ENCODE results near the gene GPS1. TPM values are rescaled to one million over a fixed set of nuclear protein-coding genes. Genes with fewer than 3 reads are reported as not detected.

Gene GPS1
- total and polyA plus RNA-seq, 4 experiments from 2014 or later, result 85.1 to 148 (median 114) TPM

DNA sequence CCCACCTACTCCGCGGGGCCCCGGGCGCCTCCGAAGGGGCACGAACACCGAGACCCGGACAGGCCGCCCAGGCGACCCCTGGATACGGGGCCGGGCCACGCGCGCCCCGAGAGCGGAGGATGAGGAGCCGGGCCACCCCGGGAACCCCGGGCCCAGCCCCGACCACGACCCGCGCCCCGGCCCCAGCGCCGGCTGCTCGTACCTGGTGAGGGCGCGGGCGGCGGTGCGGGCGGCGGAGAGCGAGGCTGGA is 46.1 kb downstream of the GPS1 start:
- Mint-ChIP-seq H3K9me3 (no peaks in the 10 kb centered on the region), H3K36me3 (peaks cover 3% of the 10 kb centered on the region in 2 donors), H3K4me3 (peak overlapping the region in 7 of 8 donors; percentile 35 to 82 (median 67)), H3K27me3 (no peaks in the 10 kb centered on the region), H3K27ac (peak overlapping the region in 1 of 7 donors; percentile 22), H3K4me1 (peaks cover 0 to 20% (median 2%) of the 10 kb centered on the region in 4 donors)
- intact Hi-C loops (cut with micrococcal nuclease), result loop anchor here (1.0 to 5.0 kb wide), 7 partner anchors 28 to 416 kb away; partner anchors contain the start of genes ARL16, CENPX, DCXR and GPS1
- Histone ChIP-seq H3K36me3 (ENCODE audit: insufficient read depth, low read length) (peaks cover 6% of the 10 kb centered on the region), H3K27me3 (ENCODE audit: insufficient read depth, low read length) (no peaks in the 10 kb centered on the region), H3K27ac (ENCODE audit: low read depth, low read length) (peak overlapping the region; percentile 78), H3K4me1 (ENCODE audit: insufficient read depth, low read length) (peaks cover 20% of the 10 kb centered on the region), H3K4me3 (ENCODE audit: low read length in 2 of 2) (peak overlapping the region in 1 of 2 donors; percentile 50), H3K9me3 (ENCODE audit: control insufficient read depth in 1 of 2, low read length in 2 of 2) (no peaks in the 10 kb centered on the region)
- ChIA-PET CTCF (ENCODE audit: partially characterized antibody) (interaction anchor here (1.8 kb wide), 1 partner anchor 30 kb away, joined by 7 read pairs; no protein-coding TSS in a partner anchor), POLR2A (ENCODE audit: partially characterized antibody) (interaction anchor here (0.6 to 3.6 kb wide), 12 partner anchors 10 to 67 kb away, joined by 3 to 50 read pairs (median 8); partner anchors contain the start of genes DCXR, DUS1L, GPS1 and RAC3)
- no peak for DNase-seq

GRCh38 chr17:82098169-82098938 is 46.7 kb downstream of the GPS1 start, which contains the start of gene FASN:
Gene FASN, minus strand, starts transcription at chr17:82098236. Its CDS starts 1,791 bp downstream, at chr17:82096445.
- H3K4me3 ChIP-seq (ENCODE audit: low read length in 2 of 2), result peak within 1 kb of the TSS; percentile 23 to 66

DNA sequence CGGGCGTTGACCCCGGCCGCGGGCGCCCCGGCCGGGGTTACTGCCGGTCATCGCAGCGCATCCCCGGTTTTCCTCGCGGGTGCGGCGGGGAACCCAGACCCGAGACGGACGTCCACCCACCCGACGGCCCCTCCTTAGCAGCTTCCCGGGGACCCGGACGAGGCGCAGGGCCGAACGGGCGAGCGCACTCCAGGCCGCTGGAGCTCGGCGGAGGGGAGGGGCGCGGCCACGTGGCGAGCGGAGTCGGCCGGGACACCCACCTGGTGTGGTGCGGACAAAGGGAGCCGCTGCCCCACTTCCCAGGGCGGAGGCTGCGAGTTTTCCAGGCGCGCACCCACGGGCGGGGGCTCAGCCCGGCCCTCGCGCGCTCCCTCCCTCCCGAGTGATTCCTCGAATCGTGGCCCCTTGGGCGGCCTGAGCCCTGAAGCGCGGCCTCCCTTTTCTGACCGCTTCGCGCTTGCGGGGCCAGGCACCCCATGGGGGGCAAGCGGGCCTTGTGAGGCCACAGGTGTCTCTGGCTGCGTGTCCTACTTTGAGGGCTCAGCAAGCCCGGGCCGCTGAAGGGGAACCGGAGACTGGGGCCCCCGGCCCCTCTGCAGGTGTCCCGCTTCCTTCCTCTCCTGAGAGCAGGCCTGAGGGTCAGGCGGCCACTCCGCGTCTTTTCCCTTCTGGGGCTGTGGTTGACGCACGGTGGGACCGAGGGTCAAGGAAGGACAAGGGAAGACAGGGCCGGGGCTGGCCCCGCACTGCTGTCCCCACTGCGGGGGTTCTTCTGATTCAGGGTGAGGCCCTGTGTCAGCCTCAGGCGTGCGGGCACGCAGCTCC is 47.5 kb downstream of the GPS1 start:
- Mint-ChIP-seq H3K27ac (peak overlapping the region; percentile 57 to 97 (median 87)), H3K36me3 (no peaks in the 10 kb centered on the region), H3K27me3 (no peaks in the 10 kb centered on the region), H3K9me3 (no peaks in the 10 kb centered on the region), H3K4me3 (peak overlapping the region; percentile 73 to 85 (median 81)), H3K4me1 (peaks cover 0 to 25% (median 3%) of the 10 kb centered on the region in 4 donors)
- Histone ChIP-seq H3K9me3 (ENCODE audit: control insufficient read depth in 1 of 2, low read length in 2 of 2) (no peaks in the 10 kb centered on the region), H3K27ac (ENCODE audit: low read depth, low read length) (peak overlapping the region; percentile 78), H3K27me3 (ENCODE audit: insufficient read depth, low read length) (no peaks in the 10 kb centered on the region), H3K36me3 (ENCODE audit: insufficient read depth, low read length) (no peaks in the 10 kb centered on the region), H3K4me1 (ENCODE audit: insufficient read depth, low read length) (peaks cover 20% of the 10 kb centered on the region), H3K4me3 (ENCODE audit: low read length in 2 of 2) (peak overlapping the region in 1 of 2 donors; percentile 66)
- POLR2A ChIA-PET (ENCODE audit: partially characterized antibody), result interaction anchor here (0.7 to 3.6 kb wide), 17 partner anchors 9 to 182 kb away, joined by 3 to 50 read pairs (median 5); partner anchors contain the start of genes ASPSCR1, CENPX, DCXR and DUS1L
- no peak for DNase-seq
- CTCF ChIA-PET (ENCODE audit: partially characterized antibody), result interaction anchor here (1.8 kb wide), 1 partner anchor 29 kb away, joined by 7 read pairs; no protein-coding TSS in a partner anchor
- intact Hi-C loops (cut with micrococcal nuclease), result loop anchor here (1.0 to 5.0 kb wide), 7 partner anchors 27 to 417 kb away; partner anchors contain the start of genes ARL16, CENPX, DCXR and GPS1

More at GRCh38 chr17:82098169-82098938, 46.7 kb downstream of the GPS1 start, which contains the start of gene FASN:
- Mint-ChIP-seq H3K4me1 (peaks cover 0 to 20% (median 2%) of the 10 kb centered on the region in 4 donors), H3K27ac (peak within 1 kb of the TSS in 4 of 7 donors; percentile 22 to 86 (median 26)), H3K9me3 (no peaks in the 10 kb centered on the region), H3K4me3 (peak within 1 kb of the TSS; percentile 35 to 82 (median 68)), H3K36me3 (peaks cover under 1% of the 10 kb centered on the region in 2 donors), H3K27me3 (no peaks in the 10 kb centered on the region)
- POLR2A ChIA-PET (ENCODE audit: partially characterized antibody), result interaction anchor here (0.6 to 3.6 kb wide), 18 partner anchors 9 to 181 kb away, joined by 3 to 50 read pairs (median 6); partner anchors contain the start of genes ASPSCR1, CENPX, DCXR and DUS1L
- Histone ChIP-seq H3K4me1 (ENCODE audit: insufficient read depth, low read length) (peaks cover 20% of the 10 kb centered on the region), H3K9me3 (ENCODE audit: control insufficient read depth in 1 of 2, low read length in 2 of 2) (no peaks in the 10 kb centered on the region), H3K36me3 (ENCODE audit: insufficient read depth, low read length) (peaks cover 1% of the 10 kb centered on the region), H3K27me3 (ENCODE audit: insufficient read depth, low read length) (no peaks in the 10 kb centered on the region), H3K27ac (ENCODE audit: low read depth, low read length) (peak within 1 kb of the TSS; percentile 78)
- CTCF ChIA-PET (ENCODE audit: partially characterized antibody), result interaction anchor here (1.8 kb wide), 1 partner anchor 29 kb away, joined by 7 read pairs; no protein-coding TSS in a partner anchor
- intact Hi-C loops (cut with micrococcal nuclease), result loop anchor here (1.0 to 5.0 kb wide), 7 partner anchors 28 to 416 kb away; partner anchors contain the start of genes ARL16, CENPX, DCXR and GPS1
- DNase-seq, result peak; percentile 88 to 94 (median 91)

DNA sequence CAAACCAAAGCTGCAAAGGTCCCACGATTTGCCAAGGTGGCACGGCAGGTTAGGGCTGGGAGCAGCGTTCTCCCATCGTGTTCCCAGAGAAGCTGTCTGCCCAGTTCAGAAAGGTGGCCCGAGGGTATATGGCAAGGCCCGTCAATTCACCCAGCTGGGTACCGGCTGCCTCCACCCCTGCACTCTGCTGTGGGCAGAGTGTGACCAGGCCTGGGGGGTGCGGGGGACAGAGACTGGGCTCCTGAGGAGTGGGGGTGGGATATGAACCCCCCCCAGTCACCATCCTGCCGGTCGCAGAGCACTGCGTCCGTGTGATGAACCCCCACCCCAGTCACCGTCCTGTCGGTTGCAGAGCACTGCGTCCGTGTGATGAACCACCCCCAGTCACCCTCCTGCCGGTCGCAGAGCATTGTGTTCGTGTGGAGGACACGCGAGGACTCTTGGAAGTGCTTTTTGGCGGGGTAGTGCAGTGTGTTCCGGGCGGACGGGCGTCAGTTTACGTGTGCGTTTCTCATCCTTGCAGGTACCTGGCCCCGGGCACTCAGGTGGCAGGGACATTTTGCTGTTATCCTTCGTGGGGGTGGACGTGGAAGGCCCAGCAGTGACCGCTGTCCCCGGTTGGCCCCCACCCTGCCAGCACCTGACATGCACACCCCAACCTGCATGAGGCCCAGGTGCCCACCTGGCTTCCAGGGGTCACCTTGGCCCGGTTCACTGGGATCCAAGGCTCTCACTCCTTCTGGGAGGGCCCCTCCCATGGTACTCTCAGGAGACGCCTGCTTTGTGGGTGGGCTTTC is 49.0 kb downstream of the GPS1 start:
- no peaks in the 10 kb centered on the region for H3K9me3 Mint-ChIP-seq
- peak overlapping the region in 5 of 8 donors; percentile 42 to 79 (median 63) for H3K4me3 Mint-ChIP-seq
- H3K36me3 Mint-ChIP-seq, result no peaks in the 10 kb centered on the region
- Histone ChIP-seq H3K27ac (ENCODE audit: low read depth, low read length) (no peak overlapping the region), H3K4me3 (ENCODE audit: low read length in 2 of 2) (no peak overlapping the region), H3K9me3 (ENCODE audit: control insufficient read depth in 1 of 2, low read length in 2 of 2) (no peaks in the 10 kb centered on the region), H3K36me3 (ENCODE audit: insufficient read depth, low read length) (no peaks in the 10 kb centered on the region), H3K27me3 (ENCODE audit: insufficient read depth, low read length) (no peaks in the 10 kb centered on the region), H3K4me1 (ENCODE audit: insufficient read depth, low read length) (peaks cover 29% of the 10 kb centered on the region)
- DNase-seq, result peak in 1 of 5 donors; percentile 32
- POLR2A ChIA-PET (ENCODE audit: partially characterized antibody), result interaction anchor here (1.0 to 3.6 kb wide), 4 partner anchors 25 to 63 kb away, joined by 3 to 50 read pairs (median 4); partner anchors contain the start of gene DCXR
- H3K27me3 Mint-ChIP-seq, result no peaks in the 10 kb centered on the region
- CTCF ChIA-PET (ENCODE audit: partially characterized antibody), result no interaction called here
- peaks cover 1 to 35% (median 8%) of the 10 kb centered on the region in 4 donors for H3K4me1 Mint-ChIP-seq
- intact Hi-C loops (cut with micrococcal nuclease), result no loop called here
- H3K27ac Mint-ChIP-seq, result peak overlapping the region; percentile 47 to 88 (median 68)

GRCh38 chr17:82101301-82101715 is 49.6 kb downstream of the GPS1 start:
- DNase-seq, result peak in 1 of 5 donors; percentile 13
- no peaks in the 10 kb centered on the region for H3K27me3 Mint-ChIP-seq
- CTCF ChIA-PET (ENCODE audit: partially characterized antibody), result no interaction called here
- peaks cover 5 to 35% (median 12%) of the 10 kb centered on the region in 4 donors for H3K4me1 Mint-ChIP-seq
- peak overlapping the region in 4 of 7 donors; percentile 27 to 70 (median 54) for H3K27ac Mint-ChIP-seq
- H3K9me3 Mint-ChIP-seq, result no peaks in the 10 kb centered on the region
- peaks cover 33% of the 10 kb centered on the region for H3K4me1 ChIP-seq (ENCODE audit: insufficient read depth, low read length)
- H3K36me3 ChIP-seq (ENCODE audit: insufficient read depth, low read length), result no peaks in the 10 kb centered on the region
- H3K36me3 Mint-ChIP-seq, result peaks cover 0 to 2% of the 10 kb centered on the region in 2 donors
- no peak overlapping the region for H3K27ac ChIP-seq (ENCODE audit: low read depth, low read length)
- intact Hi-C loops (cut with micrococcal nuclease), result no loop called here
- no peaks in the 10 kb centered on the region for H3K27me3 ChIP-seq (ENCODE audit: insufficient read depth, low read length)
- no peaks in the 10 kb centered on the region for H3K9me3 ChIP-seq (ENCODE audit: control insufficient read depth in 1 of 2, low read length in 2 of 2)
- no peak overlapping the region for H3K4me3 ChIP-seq (ENCODE audit: low read length in 2 of 2)
- H3K4me3 Mint-ChIP-seq, result peak overlapping the region in 1 of 8 donors; percentile 42
- POLR2A ChIA-PET (ENCODE audit: partially characterized antibody), result interaction anchor here (0.9 to 1.6 kb wide), 3 partner anchors 25 to 62 kb away, joined by 3 to 4 read pairs (median 3); no protein-coding TSS in a partner anchor

Measured in CD4-positive, alpha-beta memory T cell (primary cell).